NCI-H128 (cell line): ENCODE measurements around the gene HERPUD2.
"Not testable (repeated sequence)": the region's sequence is repeated elsewhere in the genome, so short reads cannot be mapped to it uniquely, and the experiment has no call there.

Experiments used
- DNase-seq: peaks from one replicate; lab custom pipeline; 2025; ENCODE audit not compliant: unreplicated experiment; lab: John Stamatoyannopoulos, UW

HERPUD2 gene

GRCh38 chr7:35617041-35617440 is 77.9 kb downstream of the HERPUD2 start:
- no peak for DNase-seq

- DNase-seq: no peak
Measured at GRCh38 chr7:35613150-35613549, 81.8 kb downstream of the HERPUD2 start.

GRCh38 chr7:35605760-35606159 is 89.2 kb downstream of the HERPUD2 start:
- no peak for DNase-seq

GRCh38 chr7:35604595-35604994 is 90.3 kb downstream of the HERPUD2 start:
- DNase-seq: no peak

- DNase-seq: no peak
Measured at GRCh38 chr7:35599645-35600044, 95.3 kb downstream of the HERPUD2 start.

- no peak for DNase-seq
Measured at GRCh38 chr7:35599061-35599460, 95.9 kb downstream of the HERPUD2 start.

- DNase-seq: no peak
Measured at GRCh38 chr7:35596061-35596460, 98.9 kb downstream of the HERPUD2 start.

GRCh38 chr7:35593899-35594298 is 101.0 kb downstream of the HERPUD2 start:
- no peak for DNase-seq

- no peak for DNase-seq
Measured at GRCh38 chr7:35588647-35589046, 106.3 kb downstream of the HERPUD2 start.

- DNase-seq: no peak
Measured at GRCh38 chr7:35584990-35585389, 109.9 kb downstream of the HERPUD2 start.

GRCh38 chr7:35584533-35584932 is 110.4 kb downstream of the HERPUD2 start:
- not testable (repeated sequence) for DNase-seq
